PC-9 (cell line): ENCODE data around the gene HTR3B.

Source experiments
- CTCF ChIP-seq: fragments of 200-600 bp; sonication (generic); conservative IDR thresholded peaks from 2 replicates; pipeline ENCODE4 v1.6.1; 2017; ENCODE audit warnings: mixed run types, antibody characterized with exemption, mild to moderate bottlenecking, moderate library complexity
- EZH2 ChIP-seq: fragments of 200-600 bp; sonication (generic); IDR thresholded peaks from 2 replicates; pipeline ENCODE4 v1.8.0; 2017; ENCODE audit warnings: antibody characterized with exemption, low read depth

GRCh38 chr11:113932788-113933187 lies 28.2 kb downstream of the HTR3B start:
- no peak for TF ChIP-seq CTCF
- TF ChIP-seq EZH2: no peak
